SK-N-SH (cell line): Measurements from ENCODE around the gene CNTN4.
"Not testable (repeated sequence)": the region's sequence is repeated elsewhere in the genome, so short reads cannot be mapped to it uniquely, and the experiment has no call there.

Experiments used
- POLR2AphosphoS5 ChIP-seq: IDR thresholded peaks from 2 replicates; pipeline ENCODE4 v1.6.1; 2012; ENCODE audit warnings: low read depth, low read length
- YY1 ChIP-seq: IDR thresholded peaks from 2 replicates; pipeline ENCODE4 v1.4.0; 2012; ENCODE audit warnings: low read depth, mild to moderate bottlenecking
- TF ChIP-seq, protein P1 (sequence below): IDR thresholded peaks from 2 replicates; pipeline ENCODE4 v1.6.1; 2012; ENCODE audit warnings: mild to moderate bottlenecking, low read depth, low read length, moderate library complexity

DNA sequence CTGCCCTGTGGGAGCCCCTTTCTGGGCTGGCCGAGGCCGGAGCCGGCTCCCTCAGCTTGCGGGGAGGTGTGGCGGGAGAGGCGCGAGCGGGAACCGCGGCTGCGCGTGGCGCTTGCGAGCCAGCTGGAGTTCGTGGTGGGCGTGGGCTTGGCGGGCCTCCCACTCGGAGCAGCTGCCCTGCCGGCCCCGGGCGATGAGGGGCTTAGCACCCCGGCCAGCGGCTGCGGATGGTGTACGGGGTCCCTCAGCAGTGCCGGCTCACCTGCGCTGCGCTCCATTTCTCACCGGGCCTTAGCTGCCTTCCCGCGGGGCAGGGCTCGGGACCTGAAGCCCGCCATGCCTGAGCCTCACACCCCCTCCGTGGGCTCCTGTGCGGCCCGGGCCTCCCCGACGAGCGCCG lies 15.1 kb upstream of the CNTN4 start:
- TF ChIP-seq POLR2AphosphoS5, YY1: not testable (repeated sequence)
- TF ChIP-seq, protein P1, sequence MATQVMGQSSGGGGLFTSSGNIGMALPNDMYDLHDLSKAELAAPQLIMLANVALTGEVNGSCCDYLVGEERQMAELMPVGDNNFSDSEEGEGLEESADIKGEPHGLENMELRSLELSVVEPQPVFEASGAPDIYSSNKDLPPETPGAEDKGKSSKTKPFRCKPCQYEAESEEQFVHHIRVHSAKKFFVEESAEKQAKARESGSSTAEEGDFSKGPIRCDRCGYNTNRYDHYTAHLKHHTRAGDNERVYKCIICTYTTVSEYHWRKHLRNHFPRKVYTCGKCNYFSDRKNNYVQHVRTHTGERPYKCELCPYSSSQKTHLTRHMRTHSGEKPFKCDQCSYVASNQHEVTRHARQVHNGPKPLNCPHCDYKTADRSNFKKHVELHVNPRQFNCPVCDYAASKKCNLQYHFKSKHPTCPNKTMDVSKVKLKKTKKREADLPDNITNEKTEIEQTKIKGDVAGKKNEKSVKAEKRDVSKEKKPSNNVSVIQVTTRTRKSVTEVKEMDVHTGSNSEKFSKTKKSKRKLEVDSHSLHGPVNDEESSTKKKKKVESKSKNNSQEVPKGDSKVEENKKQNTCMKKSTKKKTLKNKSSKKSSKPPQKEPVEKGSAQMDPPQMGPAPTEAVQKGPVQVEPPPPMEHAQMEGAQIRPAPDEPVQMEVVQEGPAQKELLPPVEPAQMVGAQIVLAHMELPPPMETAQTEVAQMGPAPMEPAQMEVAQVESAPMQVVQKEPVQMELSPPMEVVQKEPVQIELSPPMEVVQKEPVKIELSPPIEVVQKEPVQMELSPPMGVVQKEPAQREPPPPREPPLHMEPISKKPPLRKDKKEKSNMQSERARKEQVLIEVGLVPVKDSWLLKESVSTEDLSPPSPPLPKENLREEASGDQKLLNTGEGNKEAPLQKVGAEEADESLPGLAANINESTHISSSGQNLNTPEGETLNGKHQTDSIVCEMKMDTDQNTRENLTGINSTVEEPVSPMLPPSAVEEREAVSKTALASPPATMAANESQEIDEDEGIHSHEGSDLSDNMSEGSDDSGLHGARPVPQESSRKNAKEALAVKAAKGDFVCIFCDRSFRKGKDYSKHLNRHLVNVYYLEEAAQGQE, result not testable (repeated sequence)
